Testis (tissue), 3 donors: Measurements from ENCODE around the gene NABP1. TPM values are rescaled to one million over a fixed set of nuclear protein-coding genes. Genes with fewer than 3 reads are reported as not detected.

Experiments
- DNase-seq: peaks from one replicate; pipeline ENCODE4 v3.0.0-alpha.2; 2019
- H3K27ac ChIP-seq, 2 donors: fragments of 200-600 bp; sonication (generic); one replicate each; pipeline ENCODE4 v1.5.1; 2019
- H3K27me3 ChIP-seq: fragments of 200-600 bp; sonication (generic); one replicate; pipeline ENCODE4 v1.5.1; 2019
- H3K36me3 ChIP-seq: fragments of 200-600 bp; sonication (generic); one replicate; pipeline ENCODE4 v1.5.1; 2017; ENCODE audit warnings: low read depth; ENCODE audit errors: missing control alignments
- H3K4me1 ChIP-seq: fragments of 200-600 bp; sonication (generic); one replicate; pipeline ENCODE4 v1.5.1; 2019
- H3K4me3 ChIP-seq, 2 donors: fragments of 200-600 bp; sonication (generic); one replicate each; pipeline ENCODE4 v1.5.1; 2017 to 2019
- H3K9me3 ChIP-seq: fragments of 200-600 bp; sonication (generic); one replicate; pipeline ENCODE4 v1.5.1; 2017
- CTCF ChIP-seq, 3 experiments: fragments of 450-650 bp in 2 of 3; fragments of 200-600 bp in 1 of 3; sonication (generic) in 1 of 3; IDR thresholded peaks; one replicate each; pipeline ENCODE4 v1.5.1; 2016 to 2019; ENCODE audit warnings: antibody characterized with exemption in 3 of 3, mild to moderate bottlenecking in 2 of 3, moderate library complexity in 1 of 3
- POLR2A ChIP-seq: fragments of 450-650 bp; IDR thresholded peaks from one replicate; pipeline ENCODE4 v1.6.1; 2017; ENCODE audit warnings: antibody characterized with exemption, mild to moderate bottlenecking, moderate library complexity
- WGBS, 2 donors: methylation state at CpG; one replicate each; pipeline ENCODE4 v1.1.5; 2018; 5-methylcytosine and 5-hydroxymethylcytosine counted together
- intact Hi-C: fragments of 100-400 bp; cut with DNase I; formaldehyde crosslinking; loops from one replicate; pipeline ENCODE4 v1.15.1; 2023; ENCODE audit warnings: low total_unique reads
- polyA plus RNA-seq: library from polyadenylated mRNA; stranded (reverse); fragments of 350-450 nt; fragmentation: Illumina TruSeq; extraction: RNeasy Lipid Tissue Mini Kit (QIAGEN cat#74804); gene quantifications from one replicate; pipeline ENCODE4 v1.2.3, GENCODE V29; 2014; ENCODE audit warnings: low read depth, low replicate concordance; ENCODE audit not compliant: insufficient read depth
- total RNA-seq, 2 donors: library from RNA; depleted of rRNA; stranded (reverse); fragments of >200 nt; gene quantifications; one replicate each; pipeline ENCODE4 v1.2.3, GENCODE V29; 2016

The NABP1 gene
- total and polyA plus RNA-seq, 3 donors from 2014 or later: 40.6 to 67.1 (median 65.8) TPM

- DNase-seq: no peak
- no peaks in the 10 kb centered on the region for H3K4me1 ChIP-seq
- H3K9me3 ChIP-seq: no peaks in the 10 kb centered on the region
- H3K27ac ChIP-seq: no peak overlapping the region
- H3K36me3 ChIP-seq: no peaks in the 10 kb centered on the region
- no peak for TF ChIP-seq CTCF (IDR thresholded peaks at IDR 0.05)
- no peak for TF ChIP-seq POLR2A
- no peaks in the 10 kb centered on the region for H3K27me3 ChIP-seq
- intact Hi-C loops: no loop called here
- 60 to 92% methylated on average over 1 of the region's 1 CpG for WGBS, 2 donors
- H3K4me3 ChIP-seq: no peak overlapping the region
These were observed 35.9 kb downstream of the NABP1 start for GRCh38 chr2:191713837-191714236.

- no peak for DNase-seq
- Histone ChIP-seq H3K9me3 (no peaks in the 10 kb centered on the region), H3K27me3 (no peaks in the 10 kb centered on the region), H3K4me3 (no peak overlapping the region), H3K4me1 (no peaks in the 10 kb centered on the region), H3K36me3 (no peaks in the 10 kb centered on the region), H3K27ac (no peak overlapping the region)
- no peak for TF ChIP-seq CTCF (IDR thresholded peaks at IDR 0.05)
- TF ChIP-seq POLR2A: no peak
- WGBS, 2 donors: 83 to 84% methylated on average over 4 of the region's 4 CpGs
- intact Hi-C loops: no loop called here
These were observed 37.0 kb downstream of the NABP1 start for GRCh38 chr2:191714925-191715324.

- WGBS, 2 donors: 93% methylated on average over 2 of the region's 2 CpGs
These were observed 37.5 kb downstream of the NABP1 start for GRCh38 chr2:191715471-191715870.

GRCh38 chr2:191719261-191719660, 41.3 kb downstream of the NABP1 start:
- no peak for TF ChIP-seq POLR2A
- Histone ChIP-seq H3K27me3 (no peaks in the 10 kb centered on the region), H3K9me3 (no peaks in the 10 kb centered on the region), H3K27ac (no peak overlapping the region), H3K4me1 (no peaks in the 10 kb centered on the region), H3K36me3 (no peaks in the 10 kb centered on the region), H3K4me3 (no peak overlapping the region)
- intact Hi-C loops: no loop called here
- DNase-seq: no peak
- WGBS, 2 donors: 78 to 82% methylated on average over 2 of the region's 2 CpGs

More at GRCh38 chr2:191715471-191715870, 37.5 kb downstream of the NABP1 start:
- no peaks in the 10 kb centered on the region for H3K4me1 ChIP-seq
- intact Hi-C loops: no loop called here
- H3K9me3 ChIP-seq: no peaks in the 10 kb centered on the region
- H3K27ac ChIP-seq: no peak overlapping the region
- no peak for TF ChIP-seq CTCF (IDR thresholded peaks at IDR 0.05)
- TF ChIP-seq POLR2A: no peak
- no peak for DNase-seq
- H3K4me3 ChIP-seq: no peak overlapping the region
- no peaks in the 10 kb centered on the region for H3K36me3 ChIP-seq
- H3K27me3 ChIP-seq: no peaks in the 10 kb centered on the region

- no peak overlapping the region for H3K27ac ChIP-seq
- H3K36me3 ChIP-seq: no peaks in the 10 kb centered on the region
- DNase-seq: no peak
- H3K4me1 ChIP-seq: no peaks in the 10 kb centered on the region
- H3K27me3 ChIP-seq: no peaks in the 10 kb centered on the region
- no peaks in the 10 kb centered on the region for H3K9me3 ChIP-seq
- intact Hi-C loops: no loop called here
- H3K4me3 ChIP-seq: no peak overlapping the region
- TF ChIP-seq CTCF (IDR thresholded peaks at IDR 0.05) (no peak), POLR2A (no peak)
- 75 to 78% methylated on average over 13 of the region's 13 CpGs for WGBS, 2 donors
These were observed 42.0 kb downstream of the NABP1 start for GRCh38 chr2:191719938-191720337.
